CD8-positive, alpha-beta memory T cell (primary cell): ENCODE data around the gene SLC25A44. TPM values are rescaled to one million over a fixed set of nuclear protein-coding genes. Genes with fewer than 3 reads are reported as not detected.

Source experiments
- CTCF ChIA-PET: fragments of 350-600 bp; sonication (Branson Sonifier 250); formaldehyde crosslinking; loops from one replicate; lab custom pipeline; 2021; ENCODE audit warnings: antibody characterized with exemption; lab: Charles Lee
- POLR2A ChIA-PET: fragments of 350-600 bp; sonication (Branson Sonifier 250); formaldehyde crosslinking; loops from one replicate; lab custom pipeline; 2021; ENCODE audit warnings: antibody characterized with exemption; lab: Charles Lee
- DNase-seq, 5 donors: peaks; one replicate each; pipeline versions ENCODE4 v3.0.0 to v3.0.0-alpha.2; 2020 to 2022; ENCODE audit warnings: mixed read lengths in 1 of 5
- H3K27ac ChIP-seq: one replicate; pipeline ENCODE4 v1.7.0; 2013; ENCODE audit warnings: low read depth, mild to moderate bottlenecking, low read length, moderate library complexity
- H3K27me3 ChIP-seq: 2 replicates; pipeline ENCODE4 v1.7.0; 2013; ENCODE audit warnings: low read length, mild to moderate bottlenecking; ENCODE audit not compliant: insufficient read depth, poor library complexity, severe bottlenecking
- H3K36me3 ChIP-seq: 2 replicates; pipeline ENCODE4 v1.7.0; 2013; ENCODE audit warnings: mild to moderate bottlenecking, low read length, moderate library complexity; ENCODE audit not compliant: insufficient read depth
- H3K4me1 ChIP-seq: 2 replicates; pipeline ENCODE4 v1.7.0; 2013; ENCODE audit warnings: mild to moderate bottlenecking, low read length, moderate library complexity; ENCODE audit not compliant: insufficient read depth
- H3K4me3 ChIP-seq: 2 replicates; pipeline ENCODE4 v1.7.0; 2013; ENCODE audit warnings: mild to moderate bottlenecking, low read length
- H3K9me3 ChIP-seq: 2 replicates; pipeline ENCODE4 v1.7.0; 2013; ENCODE audit warnings: mild to moderate bottlenecking, low read length
- H3K27ac Mint-ChIP-seq, 8 donors: one replicate each; pipeline ENCODE4 v1.8.0; 2020 to 2021; ENCODE audit warnings: mixed read lengths in 8 of 8, mild to moderate bottlenecking in 6 of 8, inconsistent platforms in 3 of 8, moderate library complexity in 3 of 8
- H3K27me3 Mint-ChIP-seq, 2 donors: one replicate each; pipeline ENCODE4 v1.8.0; 2020 to 2021; ENCODE audit warnings: mixed read lengths in 2 of 2, mild to moderate bottlenecking in 1 of 2, moderate library complexity in 1 of 2
- H3K36me3 Mint-ChIP-seq, 3 donors: one replicate each; pipeline ENCODE4 v1.8.0; 2020 to 2021; ENCODE audit warnings: mixed read lengths in 3 of 3, inconsistent platforms in 1 of 3, mild to moderate bottlenecking in 1 of 3
- H3K4me1 Mint-ChIP-seq, 3 donors: one replicate each; pipeline ENCODE4 v1.8.0; 2020 to 2021; ENCODE audit warnings: mixed read lengths in 3 of 3, inconsistent platforms in 1 of 3, mild to moderate bottlenecking in 1 of 3
- H3K4me3 Mint-ChIP-seq, 7 donors: one replicate each; pipeline ENCODE4 v1.8.0; 2020 to 2021; ENCODE audit warnings: mixed read lengths in 7 of 7, mild to moderate bottlenecking in 6 of 7, moderate library complexity in 4 of 7, inconsistent platforms in 2 of 7
- H3K9me3 Mint-ChIP-seq, 5 donors: one replicate each; pipeline ENCODE4 v1.8.0; 2020 to 2022; ENCODE audit warnings: mixed read lengths in 5 of 5, mild to moderate bottlenecking in 3 of 5, moderate library complexity in 2 of 5, inconsistent platforms in 1 of 5
- polyA plus RNA-seq: library from polyadenylated mRNA; unstranded; fragments of 300-500 nt; fragmentation: Illumina TruSeq; gene quantifications from one replicate; pipeline ENCODE4 v1.2.3, GENCODE V29; 2021
- total RNA-seq, 2 experiments: library from RNA; stranded (reverse); gene quantifications; one replicate each; pipeline ENCODE4 v1.2.3, GENCODE V29; 2021

SLC25A44 gene
- total and polyA plus RNA-seq, 3 experiments from 2014 or later = 21.4 to 32.4 (median 30.8) TPM

GRCh38 chr1:156249593-156249992 is 55.7 kb downstream of the SLC25A44 start:
- no peak for DNase-seq
- Histone ChIP-seq H3K9me3 (no peaks in the 10 kb centered on the region), H3K4me3 (no peak overlapping the region), H3K36me3 (peaks cover 44% of the 10 kb centered on the region), H3K27me3 (no peaks in the 10 kb centered on the region), H3K27ac (no peak overlapping the region), H3K4me1 (peaks cover 16% of the 10 kb centered on the region)
- ChIA-PET CTCF (no interaction called here), POLR2A (no interaction called here)
- peaks cover 0 to 1% of the 10 kb centered on the region in 2 donors for H3K27me3 Mint-ChIP-seq
- peaks cover 0 to 55% (median 9%) of the 10 kb centered on the region in 3 donors for H3K36me3 Mint-ChIP-seq
- peak overlapping the region in 1 of 7 donors; percentile 54 for H3K4me3 Mint-ChIP-seq
- peak overlapping the region in 5 of 8 donors; percentile 10 to 38 (median 36) for H3K27ac Mint-ChIP-seq
- H3K4me1 Mint-ChIP-seq = peaks cover 15 to 19% (median 18%) of the 10 kb centered on the region in 3 donors
- H3K9me3 Mint-ChIP-seq = no peaks in the 10 kb centered on the region

- Mint-ChIP-seq H3K9me3 (no peaks in the 10 kb centered on the region), H3K4me1 (peaks cover 0 to 4% (median 4%) of the 10 kb centered on the region in 3 donors), H3K27ac (peak overlapping the region in 3 of 8 donors; percentile 14 to 76 (median 40)), H3K4me3 (no peak overlapping the region), H3K36me3 (peaks cover 0 to 64% (median 15%) of the 10 kb centered on the region in 3 donors), H3K27me3 (no peaks in the 10 kb centered on the region)
- CTCF ChIA-PET = interaction anchor here (1.0 kb wide), 1 partner anchor 27 kb away, joined by 4 read pairs; no protein-coding TSS in a partner anchor
- POLR2A ChIA-PET = no interaction called here
- H3K36me3 ChIP-seq = peaks cover 53% of the 10 kb centered on the region
- DNase-seq = no peak
- H3K4me1 ChIP-seq = peaks cover under 1% of the 10 kb centered on the region
- no peaks in the 10 kb centered on the region for H3K9me3 ChIP-seq
- H3K27ac ChIP-seq = no peak overlapping the region
- no peak overlapping the region for H3K4me3 ChIP-seq
- no peaks in the 10 kb centered on the region for H3K27me3 ChIP-seq
Measured at GRCh38 chr1:156251527-156251926, 57.6 kb downstream of the SLC25A44 start.

DNA sequence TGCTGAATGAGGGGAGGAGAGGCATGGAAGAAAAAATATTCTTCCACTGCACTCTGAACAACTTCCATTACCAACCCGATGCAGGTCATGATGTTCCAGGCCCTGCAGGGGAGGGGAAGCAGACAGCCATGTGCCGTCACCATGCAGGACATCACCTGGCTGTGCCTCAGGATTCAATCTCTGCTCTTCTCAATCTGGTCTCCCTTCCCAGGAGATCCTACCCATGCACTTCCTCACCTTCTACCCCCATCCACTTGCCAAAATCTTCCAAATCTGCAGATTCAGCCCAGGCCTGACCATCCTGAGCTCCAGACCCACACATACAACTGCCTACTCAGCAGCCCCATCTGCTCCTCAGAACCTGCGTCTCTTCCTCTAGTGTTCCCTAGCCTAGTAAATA is 59.7 kb downstream of the SLC25A44 start:
- Histone ChIP-seq H3K27me3 (no peaks in the 10 kb centered on the region), H3K36me3 (peaks cover 65% of the 10 kb centered on the region), H3K4me3 (no peak overlapping the region), H3K27ac (no peak overlapping the region), H3K9me3 (no peaks in the 10 kb centered on the region), H3K4me1 (no peaks in the 10 kb centered on the region)
- Mint-ChIP-seq H3K36me3 (peaks cover 0 to 83% (median 19%) of the 10 kb centered on the region in 3 donors), H3K27ac (peak overlapping the region in 4 of 8 donors; percentile 7 to 68 (median 50)), H3K9me3 (no peaks in the 10 kb centered on the region), H3K27me3 (no peaks in the 10 kb centered on the region), H3K4me1 (peaks cover 0 to 4% (median 0%) of the 10 kb centered on the region in 3 donors), H3K4me3 (no peak overlapping the region)
- ChIA-PET CTCF (no interaction called here), POLR2A (no interaction called here)
- no peak for DNase-seq

DNA sequence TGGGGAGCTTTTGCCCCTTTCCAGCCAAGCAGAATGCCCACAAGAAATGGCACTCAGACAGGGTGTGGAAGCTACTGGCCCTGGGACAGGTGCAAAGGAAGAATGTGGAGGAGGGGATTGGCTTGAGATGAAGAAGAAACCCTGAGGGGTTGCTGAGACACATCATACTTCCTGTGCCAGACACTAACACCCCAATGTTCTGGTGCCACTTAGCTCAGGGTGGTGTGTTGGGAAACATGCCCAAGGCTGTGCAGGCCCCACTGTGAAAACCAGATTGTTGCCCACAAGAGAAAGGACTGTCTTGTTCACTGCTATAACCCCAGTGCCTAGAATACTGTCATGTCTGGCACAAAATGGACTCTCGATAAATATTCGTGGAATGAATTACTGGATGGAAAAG is 63.8 kb downstream of the SLC25A44 start:
- no peaks in the 10 kb centered on the region for H3K27me3 Mint-ChIP-seq
- ChIA-PET POLR2A (no interaction called here), CTCF (no interaction called here)
- H3K4me3 Mint-ChIP-seq = no peak overlapping the region
- H3K27me3 ChIP-seq = no peaks in the 10 kb centered on the region
- peaks cover 9 to 77% (median 26%) of the 10 kb centered on the region in 3 donors for H3K36me3 Mint-ChIP-seq
- H3K4me3 ChIP-seq = no peak overlapping the region
- H3K27ac Mint-ChIP-seq = peak overlapping the region in 6 of 8 donors; percentile 14 to 86 (median 49)
- no peaks in the 10 kb centered on the region for H3K9me3 Mint-ChIP-seq
- peaks cover 71% of the 10 kb centered on the region for H3K36me3 ChIP-seq
- H3K4me1 Mint-ChIP-seq = peaks cover 0 to 4% (median 2%) of the 10 kb centered on the region in 3 donors
- no peak for DNase-seq
- H3K4me1 ChIP-seq = no peaks in the 10 kb centered on the region
- no peaks in the 10 kb centered on the region for H3K9me3 ChIP-seq
- no peak overlapping the region for H3K27ac ChIP-seq

- CTCF ChIA-PET = no interaction called here
- no peaks in the 10 kb centered on the region for H3K27me3 Mint-ChIP-seq
Measured at GRCh38 chr1:156258859-156259258, 65.0 kb downstream of the SLC25A44 start.

DNA sequence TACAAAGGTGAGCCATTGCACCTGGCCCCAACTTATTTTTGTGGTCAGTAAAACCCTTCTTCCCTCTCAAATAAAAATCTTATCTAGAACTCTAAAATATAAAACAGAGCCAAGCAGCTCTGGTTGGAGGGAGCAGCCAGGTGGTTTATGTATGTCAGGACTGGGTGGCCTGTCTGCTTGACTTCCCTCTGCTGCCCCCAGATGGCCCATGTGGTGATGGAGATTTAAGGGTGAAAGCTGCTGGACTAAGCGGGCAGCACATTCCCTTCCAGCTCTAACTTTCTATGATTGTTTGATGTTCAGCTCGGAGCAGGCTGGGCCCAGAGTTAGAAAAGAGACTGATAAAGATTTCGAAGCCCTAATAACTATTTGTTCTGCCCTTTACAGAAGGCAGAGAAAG is 65.9 kb downstream of the SLC25A44 start:
- Mint-ChIP-seq H3K36me3 (peaks cover 18 to 80% (median 24%) of the 10 kb centered on the region in 3 donors), H3K27ac (no peak overlapping the region)

More at GRCh38 chr1:156258859-156259258, 65.0 kb downstream of the SLC25A44 start:
- Mint-ChIP-seq H3K4me1 (peaks cover 0 to 4% (median 2%) of the 10 kb centered on the region in 3 donors), H3K36me3 (peaks cover 12 to 77% (median 23%) of the 10 kb centered on the region in 3 donors), H3K27ac (peak overlapping the region in 2 of 8 donors; percentile 81 to 82), H3K9me3 (no peaks in the 10 kb centered on the region), H3K4me3 (no peak overlapping the region)
- no peak overlapping the region for H3K4me3 ChIP-seq
- H3K36me3 ChIP-seq = peaks cover 67% of the 10 kb centered on the region
- no peaks in the 10 kb centered on the region for H3K27me3 ChIP-seq
- no peak for DNase-seq
- no peak overlapping the region for H3K27ac ChIP-seq
- POLR2A ChIA-PET = no interaction called here
- H3K4me1 ChIP-seq = no peaks in the 10 kb centered on the region
- H3K9me3 ChIP-seq = no peaks in the 10 kb centered on the region

DNA sequence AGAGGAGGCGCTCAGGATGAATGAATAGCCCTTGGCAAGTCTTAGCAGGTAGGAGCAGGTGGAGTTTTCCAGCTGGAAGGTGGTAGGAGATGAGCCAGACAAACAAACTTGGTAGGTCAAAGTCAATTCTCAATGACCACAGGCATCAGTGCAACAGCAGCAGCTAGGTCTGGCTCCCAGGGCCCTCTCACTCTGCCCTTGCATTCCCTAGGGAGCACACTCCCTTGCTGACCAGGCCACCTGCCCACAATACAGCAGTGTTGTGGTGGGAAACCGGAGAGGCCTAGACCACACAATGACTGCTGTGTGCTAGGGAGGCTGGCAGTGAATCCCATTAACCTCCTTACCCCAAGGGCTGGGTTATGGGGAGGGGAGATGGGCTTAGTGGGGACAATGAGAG is 67.0 kb downstream of the SLC25A44 start:
- Mint-ChIP-seq H3K27me3 (no peaks in the 10 kb centered on the region), H3K27ac (peak overlapping the region in 5 of 8 donors; percentile 36 to 82 (median 76)), H3K4me3 (no peak overlapping the region), H3K9me3 (no peaks in the 10 kb centered on the region), H3K4me1 (peaks cover 0 to 2% (median 0%) of the 10 kb centered on the region in 3 donors), H3K36me3 (peaks cover 18 to 88% (median 28%) of the 10 kb centered on the region in 3 donors)
- DNase-seq = no peak
- H3K4me3 ChIP-seq = no peak overlapping the region
- ChIA-PET POLR2A (no interaction called here), CTCF (no interaction called here)
- peaks cover 67% of the 10 kb centered on the region for H3K36me3 ChIP-seq
- no peak overlapping the region for H3K27ac ChIP-seq
- no peaks in the 10 kb centered on the region for H3K4me1 ChIP-seq
- H3K27me3 ChIP-seq = no peaks in the 10 kb centered on the region
- no peaks in the 10 kb centered on the region for H3K9me3 ChIP-seq

More for the DNA sequence above, 65.9 kb downstream of the SLC25A44 start:
- Histone ChIP-seq H3K4me1 (no peaks in the 10 kb centered on the region), H3K4me3 (no peak overlapping the region), H3K27me3 (no peaks in the 10 kb centered on the region), H3K27ac (no peak overlapping the region), H3K9me3 (no peaks in the 10 kb centered on the region), H3K36me3 (peaks cover 61% of the 10 kb centered on the region)
- no peaks in the 10 kb centered on the region for H3K27me3 Mint-ChIP-seq
- no peak for DNase-seq
- peaks cover 0 to 2% (median 0%) of the 10 kb centered on the region in 3 donors for H3K4me1 Mint-ChIP-seq
- no peaks in the 10 kb centered on the region for H3K9me3 Mint-ChIP-seq
- CTCF ChIA-PET = no interaction called here
- H3K4me3 Mint-ChIP-seq = no peak overlapping the region
- POLR2A ChIA-PET = interaction anchor here (1.0 kb wide), 1 partner anchor 8 kb away, joined by 4 read pairs; no protein-coding TSS in a partner anchor
